ENCODE data around the gene NPIPB2. TPM values are rescaled to one million over a fixed set of nuclear protein-coding genes. Genes with fewer than 3 reads are reported as not detected.
A peak's percentile ranks its signal among the peaks of the same experiment; 100 is the strongest.
"Not testable (repeated sequence)": the region's sequence is repeated elsewhere in the genome, so short reads cannot be mapped to it uniquely, and the experiment has no call there.

Gene NPIPB2
- total RNA-seq (2014; rRNA removed; shearing (Covaris generic)): 1.0 TPM in 1 of 2 replicates, not detected in the other

DNA sequence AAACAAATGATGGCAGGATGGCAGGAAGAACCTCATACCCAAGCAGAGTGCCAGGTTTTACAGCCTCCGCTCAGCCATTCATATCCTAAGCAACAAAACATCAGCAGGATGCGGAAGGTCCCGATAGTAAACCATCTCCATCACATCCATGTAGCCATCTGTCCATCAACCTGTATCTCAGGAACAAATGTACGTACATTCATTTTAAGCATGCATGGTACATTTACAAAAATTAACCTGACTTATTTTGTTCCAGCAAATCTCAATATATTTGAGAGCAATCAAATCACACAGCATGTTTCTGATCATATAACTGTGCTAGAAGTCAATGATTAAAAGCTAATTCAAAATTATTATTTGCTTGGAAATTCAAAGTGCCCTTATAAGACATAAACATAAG, at the start of gene NPIPB2:
TSS of gene NPIPB2 (minus strand) at position 101 of the 400 bp plus-strand sequence. CDS start at position 101, 0 bp downstream.
- DNase-seq (ENCODE audit: low spot score): not testable (repeated sequence)

DNA sequence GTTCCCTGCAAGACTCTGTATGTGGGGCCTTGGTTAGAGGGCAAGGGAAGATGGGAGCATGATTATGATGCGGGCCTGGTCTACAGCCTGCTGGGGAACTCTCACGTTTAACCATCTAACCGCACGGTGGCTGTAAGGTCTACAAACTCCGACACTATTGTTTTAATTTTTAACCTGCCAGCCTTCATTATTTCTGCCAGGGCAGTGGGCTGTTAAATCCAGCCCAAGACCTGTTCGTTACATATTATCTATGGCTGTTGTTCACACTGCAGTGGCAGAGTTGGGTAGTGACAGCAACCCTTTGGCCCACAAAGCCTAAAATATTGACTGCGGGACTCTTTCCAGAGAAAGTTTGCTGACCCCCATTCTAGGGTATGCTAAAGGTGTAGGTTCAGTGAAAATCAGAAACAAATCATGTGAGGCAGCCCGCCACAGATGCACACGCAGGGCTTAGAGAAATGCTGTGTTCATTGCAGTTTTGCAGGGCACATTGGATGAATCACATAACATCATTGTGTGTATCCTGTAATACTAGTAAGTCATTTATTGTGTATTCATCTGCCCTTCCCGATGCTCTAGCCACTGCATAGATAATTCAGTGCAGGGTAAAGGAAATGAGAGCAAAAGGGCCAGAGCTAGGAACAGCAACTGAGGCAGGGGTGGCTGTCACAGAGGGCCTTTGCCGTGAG, 49.0 kb upstream of the NPIPB2 start:
- DNase-seq (ENCODE audit: low spot score): no peak

DNA sequence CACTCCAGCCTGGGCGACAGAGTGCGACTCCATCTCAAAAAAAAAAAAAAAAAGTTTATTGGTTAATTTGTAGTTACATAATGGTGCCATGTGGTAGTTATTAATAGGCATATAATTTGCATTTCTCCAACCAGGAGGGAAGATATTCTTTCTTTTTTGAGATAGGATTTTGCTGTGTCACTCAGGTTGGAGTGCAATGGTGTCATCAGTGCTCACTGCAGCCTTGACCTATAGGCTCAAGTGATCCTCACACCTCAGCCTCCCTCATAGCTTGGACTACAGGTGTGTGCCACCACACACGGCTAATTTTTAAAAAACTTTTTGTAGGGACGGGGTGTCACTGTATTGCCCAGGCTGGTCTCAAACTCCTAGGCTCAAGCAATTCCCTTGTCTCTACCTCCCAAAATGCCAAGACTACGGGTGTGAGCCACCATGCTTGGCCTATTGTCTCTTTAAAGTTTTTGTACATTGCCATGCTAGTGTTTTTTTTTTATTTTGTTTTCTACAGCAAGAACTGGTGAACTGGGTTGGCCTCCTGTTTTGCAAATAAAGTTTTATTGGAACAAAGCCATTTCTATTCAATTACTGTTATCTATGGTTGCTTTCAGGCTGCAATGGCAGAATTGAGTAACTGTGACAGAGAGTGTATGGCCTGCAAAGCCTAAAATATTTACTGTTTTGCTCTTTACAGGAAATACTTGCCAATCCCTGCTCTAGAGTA, 46.6 kb upstream of the NPIPB2 start:
- no peak for DNase-seq (ENCODE audit: low spot score)

DNA sequence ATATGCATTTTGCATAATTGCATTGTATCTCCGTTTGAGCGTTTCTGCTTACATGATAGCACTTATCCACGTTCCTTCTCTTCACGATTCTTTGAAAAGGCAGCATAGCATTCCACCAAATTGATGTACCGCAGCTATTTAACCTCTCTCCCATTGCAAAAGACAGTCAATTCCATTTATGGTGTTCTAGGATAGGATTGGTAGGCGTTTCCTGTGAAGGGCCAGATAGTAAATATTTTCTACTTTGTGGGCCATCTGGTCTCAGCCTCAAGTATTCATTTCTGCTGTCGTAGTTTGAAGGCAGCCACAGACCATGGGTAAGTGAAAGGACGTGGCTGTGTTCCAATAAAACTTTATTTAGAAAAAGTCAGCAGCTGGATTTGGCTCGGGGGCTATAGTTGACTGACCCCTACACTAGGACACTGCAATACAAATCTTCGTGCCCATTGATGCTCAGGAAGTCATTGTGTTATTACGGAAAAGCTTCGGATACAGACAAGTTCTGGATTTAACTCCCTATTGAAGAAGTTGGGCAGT, 44.7 kb upstream of the NPIPB2 start:
- DNase-seq (ENCODE audit: low spot score): no peak

DNA sequence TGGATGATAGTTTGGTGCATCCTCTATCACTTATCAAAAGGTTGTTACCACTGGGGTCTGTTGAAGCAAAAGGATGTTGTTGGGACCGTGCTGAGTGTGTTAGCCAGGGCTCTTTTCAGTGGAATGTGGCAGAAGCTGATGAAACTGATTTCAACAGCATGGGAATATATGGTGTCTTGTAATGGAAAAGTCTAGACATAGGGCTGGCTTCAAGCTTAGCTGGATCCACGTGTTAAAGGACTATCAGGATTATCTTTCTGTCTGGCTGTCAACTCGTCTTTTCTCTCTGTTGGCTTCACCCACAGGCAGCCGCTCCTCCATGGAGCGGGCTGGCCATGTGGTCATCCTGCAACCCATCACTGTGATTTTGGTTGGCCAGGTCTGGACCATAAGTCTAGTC, 43.4 kb upstream of the NPIPB2 start:
- no peak for DNase-seq (ENCODE audit: low spot score)

DNA sequence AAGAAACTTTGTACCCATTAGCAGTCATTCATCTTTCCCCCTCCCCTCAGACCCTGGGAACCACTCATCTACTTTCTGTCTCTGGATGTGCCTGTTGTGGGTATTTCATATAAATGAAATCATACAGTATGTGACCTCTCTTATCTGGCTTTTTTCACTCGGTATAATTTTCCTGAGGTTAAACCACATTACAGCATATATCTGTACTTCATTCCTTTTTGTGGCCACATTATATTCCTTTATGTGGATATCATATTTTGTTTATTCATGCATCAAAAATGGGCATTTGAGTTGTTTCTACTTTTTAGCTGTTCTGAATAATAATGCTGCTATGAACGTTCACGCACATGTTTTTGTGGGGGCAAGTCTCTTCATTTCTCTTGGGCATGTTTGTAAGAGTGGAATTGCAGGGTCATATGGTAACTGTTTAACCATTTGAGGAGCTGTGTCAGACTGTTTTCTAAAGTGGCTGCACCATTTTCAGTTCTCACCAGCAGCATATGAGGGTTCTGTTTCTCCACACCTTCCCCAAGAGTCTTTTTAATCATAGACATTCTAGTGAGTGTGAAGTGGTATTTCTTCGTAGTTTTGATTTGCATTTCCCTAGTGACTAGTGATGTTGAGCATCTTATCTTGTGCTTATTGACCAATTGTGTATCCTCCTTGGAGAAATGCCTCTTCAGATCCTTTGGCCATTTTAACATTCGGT, 38.4 kb upstream of the NPIPB2 start:
- no peak for DNase-seq (ENCODE audit: low spot score)

DNA sequence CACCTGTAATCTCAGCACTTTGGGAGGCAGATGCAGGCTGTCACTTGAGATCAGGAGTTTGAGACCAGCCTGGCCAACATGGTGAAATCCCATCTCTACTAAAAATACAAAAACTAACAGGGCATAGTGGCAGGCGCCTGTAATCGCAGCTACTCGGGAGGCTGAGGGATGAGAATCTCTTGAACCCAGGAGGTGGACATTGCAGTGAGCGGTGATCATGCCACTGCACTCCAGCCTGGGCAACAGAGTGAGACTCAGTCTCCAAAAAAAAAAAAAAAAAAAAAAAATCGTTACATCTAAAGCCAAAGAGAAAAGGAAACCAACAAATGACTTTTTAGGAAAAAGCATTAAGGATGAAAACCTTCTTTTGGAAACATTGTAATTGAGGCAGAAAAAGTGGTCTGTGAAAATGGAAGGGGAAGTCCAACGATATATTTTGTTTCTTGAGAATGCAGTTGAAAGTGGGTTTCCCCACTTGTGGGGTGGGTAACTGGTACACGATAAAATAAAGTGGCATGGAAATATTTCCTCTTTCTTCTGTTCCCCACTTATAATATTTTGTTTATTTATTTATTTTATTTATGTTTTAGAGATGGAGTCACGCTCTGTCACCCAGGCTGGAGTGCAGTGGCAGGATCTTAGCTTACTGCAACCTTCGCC, 37.3 kb upstream of the NPIPB2 start:
- DNase-seq (ENCODE audit: low spot score): no peak

DNA sequence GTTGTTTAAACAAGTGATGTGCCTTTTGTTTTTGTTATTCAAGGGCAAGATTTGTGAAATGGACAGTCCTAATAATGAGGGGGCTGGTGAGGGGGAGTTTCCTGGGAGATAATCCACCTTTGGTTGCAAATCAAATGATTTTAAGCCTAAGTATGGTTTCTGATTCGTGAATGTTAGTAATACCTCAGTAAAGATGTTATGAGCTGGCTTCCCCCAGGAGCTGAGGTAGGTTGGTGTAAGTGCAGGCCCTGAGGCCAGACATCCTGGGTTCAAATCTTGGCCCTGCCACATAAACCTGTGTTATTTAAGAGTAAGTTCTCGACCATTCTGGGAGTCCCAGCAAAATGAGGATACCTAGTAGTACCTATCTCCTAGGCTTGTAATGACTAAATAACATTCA, 36.2 kb upstream of the NPIPB2 start:
- DNase-seq (ENCODE audit: low spot score): no peak

DNA sequence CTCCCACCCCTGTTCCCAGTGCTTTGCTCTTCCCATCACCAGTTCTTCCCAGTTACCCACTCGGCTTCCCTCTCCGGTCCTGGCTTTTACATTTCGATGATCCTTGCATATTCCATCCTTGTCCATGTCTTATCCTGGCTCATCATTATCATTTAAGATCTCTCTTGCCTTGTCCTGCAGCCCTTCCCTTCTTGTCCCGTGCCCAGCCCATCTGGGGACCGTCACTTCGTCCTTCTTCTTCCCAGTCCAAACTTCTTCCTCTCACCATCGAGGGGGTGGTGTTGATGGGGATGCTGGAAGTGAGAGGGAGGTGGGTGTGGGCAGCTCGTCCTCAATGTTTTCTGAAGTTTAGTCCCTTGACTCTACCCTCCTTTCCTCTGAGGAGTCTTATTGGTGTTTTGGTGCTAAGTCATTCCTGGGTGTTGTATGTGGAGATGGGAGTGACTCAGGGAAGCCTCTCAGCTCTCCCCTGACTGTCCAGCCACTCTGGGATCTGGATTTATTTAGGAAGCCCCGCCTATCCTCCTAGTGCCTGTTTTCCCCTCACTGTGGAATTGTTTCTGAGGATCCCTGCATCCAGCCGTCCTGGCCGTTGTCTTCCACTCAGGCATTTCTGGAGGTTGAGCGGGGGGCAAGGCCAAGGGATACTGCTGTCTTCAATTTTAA, 35.7 kb upstream of the NPIPB2 start:
- DNase-seq (ENCODE audit: low spot score): peak; percentile 26

DNA sequence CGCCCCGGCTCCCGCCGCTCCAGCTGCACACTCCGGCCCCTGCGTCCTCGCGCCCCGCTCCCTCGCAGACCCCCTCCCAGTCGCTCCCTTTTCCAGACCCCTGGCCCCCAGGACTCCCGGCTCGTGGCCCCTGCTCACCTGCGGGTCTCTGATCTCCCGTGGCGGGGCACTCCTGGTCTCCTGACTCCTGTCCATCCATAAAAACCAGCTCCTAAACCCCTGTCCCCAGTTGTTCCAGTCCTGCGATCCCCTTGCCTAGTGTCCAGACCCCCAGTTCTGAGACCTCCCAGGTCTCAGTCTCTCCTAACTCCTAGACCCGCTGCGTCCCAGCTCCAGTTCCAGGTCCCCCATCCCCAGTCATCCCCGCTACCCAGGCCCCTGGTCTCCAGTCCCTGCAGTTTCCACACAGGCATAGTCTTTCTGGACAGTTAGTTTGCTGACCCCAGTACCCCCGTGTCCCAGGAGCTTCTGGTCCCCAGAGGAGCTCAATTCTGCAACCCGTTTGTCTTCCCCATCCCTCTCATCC, 35.1 kb upstream of the NPIPB2 start:
- no peak for DNase-seq (ENCODE audit: low spot score)

DNA sequence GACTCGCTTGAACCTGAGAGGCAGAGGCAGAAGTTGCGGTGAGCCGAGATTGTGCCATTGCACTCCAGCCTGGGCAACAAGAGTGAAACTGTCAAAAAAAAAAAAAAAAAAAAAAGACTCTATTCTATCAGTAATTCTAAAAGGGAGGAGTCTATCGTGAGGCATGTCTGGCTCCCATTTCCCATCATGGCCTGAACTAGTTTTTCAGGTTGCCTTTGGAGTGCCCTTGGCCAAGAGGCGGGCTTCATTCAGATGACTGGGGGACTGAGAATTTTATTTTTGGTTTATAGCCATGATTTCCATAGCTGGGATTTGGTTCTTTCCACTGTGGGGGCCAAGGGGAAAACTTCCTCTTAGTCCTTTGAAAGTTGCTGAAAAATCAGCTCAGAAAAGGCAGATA, 31.2 kb upstream of the NPIPB2 start:
- no peak for DNase-seq (ENCODE audit: low spot score)

DNA sequence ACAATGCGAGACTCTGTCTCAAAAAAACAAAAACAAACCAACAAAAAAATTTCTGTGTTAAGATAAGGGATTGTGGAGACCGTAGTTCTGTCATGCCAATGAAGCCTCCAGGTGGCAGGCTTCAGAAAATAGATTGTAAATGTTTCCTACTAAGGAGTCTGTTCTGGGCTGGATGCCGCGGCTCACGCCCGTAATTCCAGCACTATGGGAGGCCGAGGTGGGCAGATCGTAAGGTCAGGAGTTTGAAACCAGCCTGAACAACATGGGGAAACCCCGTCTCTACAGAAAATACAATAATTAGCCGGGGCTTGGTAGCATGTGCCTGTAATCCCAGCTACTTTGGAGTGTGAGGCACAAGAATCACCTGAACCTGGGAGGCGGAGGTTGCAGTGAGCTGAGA, 30.3 kb upstream of the NPIPB2 start:
- DNase-seq (ENCODE audit: low spot score): no peak

DNA sequence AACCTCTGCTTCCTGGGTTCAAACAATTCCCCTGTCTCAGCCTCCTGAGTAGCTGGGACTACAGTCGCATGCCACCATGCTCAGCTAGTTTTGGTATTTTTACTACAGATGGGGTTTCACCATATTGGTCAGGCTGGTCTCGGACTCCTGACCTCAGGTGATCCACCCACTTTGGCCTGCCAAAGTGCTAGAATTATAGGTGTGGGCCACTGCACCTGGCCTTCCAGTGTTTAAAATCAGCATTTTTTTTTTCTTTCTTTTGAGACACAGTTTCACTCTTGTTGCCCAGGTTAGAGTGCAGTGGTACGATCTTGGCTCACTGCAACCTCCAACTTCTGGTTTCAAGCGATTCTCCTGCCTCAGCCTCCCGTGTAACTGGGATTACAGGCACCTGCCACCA, 28.4 kb upstream of the NPIPB2 start:
- not testable (repeated sequence) for DNase-seq (ENCODE audit: low spot score)

DNA sequence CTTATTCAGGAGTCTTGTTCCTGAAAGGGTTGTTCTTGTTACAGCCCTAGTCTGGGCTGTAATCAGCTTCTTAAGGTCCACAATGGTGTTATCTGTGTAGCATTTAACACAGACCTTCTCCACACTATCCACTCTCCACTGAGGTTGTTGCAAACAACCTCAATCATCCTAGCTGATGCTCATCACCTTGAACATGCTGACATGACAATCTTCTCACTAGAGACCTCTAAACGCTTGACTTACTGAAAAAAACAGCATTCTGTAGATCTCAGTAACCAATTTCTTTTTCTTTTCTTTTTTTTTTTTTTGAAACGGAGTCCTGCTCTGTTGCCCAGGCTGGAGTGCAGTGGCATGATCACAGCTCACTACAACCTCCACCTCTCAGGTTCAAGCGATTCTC, 26.7 kb upstream of the NPIPB2 start:
- DNase-seq (ENCODE audit: low spot score): no peak

DNA sequence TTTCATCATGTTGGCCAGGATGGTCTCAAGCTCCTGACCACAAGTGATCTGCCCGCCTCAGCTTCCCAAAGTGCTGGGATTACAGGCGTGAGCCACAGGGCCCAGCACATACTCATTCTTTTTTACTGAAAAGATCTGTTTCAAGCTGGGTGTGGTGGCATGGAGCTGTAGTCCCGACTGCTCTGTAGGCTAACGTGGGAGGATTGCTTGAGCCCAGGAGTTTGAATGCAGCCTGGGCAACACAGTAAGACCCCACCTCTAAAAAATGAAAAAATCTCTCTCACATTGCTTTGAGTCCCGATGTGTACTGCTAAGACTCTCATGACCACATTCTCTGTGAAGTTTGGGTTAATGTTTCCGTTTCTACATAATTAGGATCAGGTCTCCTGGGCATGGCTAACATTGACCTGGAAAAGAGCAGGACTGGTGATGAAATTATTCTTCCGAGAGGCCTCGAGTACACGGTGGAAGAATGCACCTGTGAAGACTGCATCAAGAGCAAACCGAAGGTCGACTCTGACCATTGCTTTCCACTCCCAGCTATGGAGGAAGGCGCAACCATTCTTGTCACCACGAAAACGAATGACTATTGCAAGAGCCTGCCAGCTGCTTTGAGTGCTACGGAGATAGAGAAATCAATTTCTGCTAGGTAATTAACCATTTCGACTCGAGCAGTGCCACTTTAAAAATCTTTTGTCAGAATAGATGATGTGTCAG, 25.5 kb upstream of the NPIPB2 start:
- no peak for DNase-seq (ENCODE audit: low spot score)

DNA sequence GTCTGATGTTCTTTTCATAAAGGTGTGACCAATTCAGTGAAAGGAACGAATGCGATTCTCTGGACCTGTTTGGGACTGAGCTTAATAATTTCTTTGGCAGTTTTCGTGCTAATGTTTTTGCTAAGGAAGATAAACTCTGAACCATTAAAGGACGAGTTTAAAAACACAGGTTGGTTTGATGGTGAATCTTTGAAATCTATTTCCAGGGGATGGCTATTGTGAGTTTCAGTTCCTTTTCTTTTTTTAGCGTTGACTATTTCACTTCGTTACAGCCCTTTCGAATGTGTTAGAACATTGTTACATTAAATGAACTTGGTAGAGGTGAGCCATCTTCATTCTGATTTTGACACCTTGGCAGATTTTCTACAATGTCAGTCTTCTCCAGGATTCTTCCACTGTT, 24.3 kb upstream of the NPIPB2 start:
- no peak for DNase-seq (ENCODE audit: low spot score)

DNA sequence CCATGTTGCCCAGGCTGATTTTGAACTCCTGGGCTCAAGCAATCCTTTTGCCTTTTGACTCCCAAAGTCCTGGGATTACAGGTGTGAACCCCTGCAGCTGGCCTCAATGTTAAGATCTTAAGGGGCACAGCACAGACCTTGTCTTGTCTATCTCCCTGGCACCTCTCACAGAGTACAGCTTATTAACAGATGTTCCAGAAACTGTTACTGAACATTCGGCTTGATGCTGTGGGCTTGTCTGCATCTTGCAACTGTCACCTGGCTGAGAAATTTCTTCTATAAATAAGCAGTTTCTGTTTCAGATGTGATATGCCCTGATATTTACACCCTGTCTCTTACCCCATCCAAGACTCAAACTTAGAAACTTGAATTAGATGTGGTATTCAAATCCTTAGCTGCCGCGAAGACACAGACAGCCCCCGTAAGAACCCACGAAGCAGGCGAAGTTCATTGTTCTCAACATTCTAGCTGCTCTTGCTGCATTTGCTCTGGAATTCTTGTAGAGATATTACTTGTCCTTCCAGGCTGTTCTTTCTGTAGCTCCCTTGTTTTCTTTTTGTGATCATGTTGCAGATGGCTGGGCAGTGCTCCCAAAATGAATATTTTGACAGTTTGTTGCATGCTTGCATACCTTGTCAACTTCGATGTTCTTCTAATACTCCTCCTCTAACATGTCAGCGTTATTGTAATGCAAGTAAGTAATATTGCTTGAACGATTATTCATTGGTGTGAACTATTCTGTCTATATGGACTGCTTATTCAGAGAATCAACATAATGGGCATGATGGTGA, 23.1 kb upstream of the NPIPB2 start, which contains the start of gene TNFRSF17:
TSS of gene TNFRSF17 (plus strand) at position 450 of the 791 bp plus-strand sequence. CDS start at position 565, 115 bp downstream.
- no peak for DNase-seq (ENCODE audit: low spot score)

DNA sequence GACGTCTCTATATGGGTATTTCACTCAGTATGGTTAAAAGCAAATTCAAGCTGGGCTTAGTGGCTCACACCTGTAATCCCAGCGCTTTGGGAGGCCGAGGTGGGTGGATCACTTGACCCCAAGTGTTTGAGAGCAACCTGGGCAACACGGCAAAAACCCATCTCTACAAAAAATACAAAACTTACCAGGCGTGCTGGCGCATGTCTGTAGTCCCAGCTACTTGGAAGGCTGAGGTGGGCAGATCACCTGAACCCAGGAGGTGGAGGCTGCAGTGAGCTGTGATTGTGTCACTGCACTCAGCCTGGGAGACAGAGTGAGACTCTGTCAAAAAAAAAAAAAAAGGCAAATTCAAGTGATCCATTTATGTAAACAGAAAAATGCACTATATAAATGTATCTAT, 21.9 kb upstream of the NPIPB2 start:
- no peak for DNase-seq (ENCODE audit: low spot score)

DNA sequence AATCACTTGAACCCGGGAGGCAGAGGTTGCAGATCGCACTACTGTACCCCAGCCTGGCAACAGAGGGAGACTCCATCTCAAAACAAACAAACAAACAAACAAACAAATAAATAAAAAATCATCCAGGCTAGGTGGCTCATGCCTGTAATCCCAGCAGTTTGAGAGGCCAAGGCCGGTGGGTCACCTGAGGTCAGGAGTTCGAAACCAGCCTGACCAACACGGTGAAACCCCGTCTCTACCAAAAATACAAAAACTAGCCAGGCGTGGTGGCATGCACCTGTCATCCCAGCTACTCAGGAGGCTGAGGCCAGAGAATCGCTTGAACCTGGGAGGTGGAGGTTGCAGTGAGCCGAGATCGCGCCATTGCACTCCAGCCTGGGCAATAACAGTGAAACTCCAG, 21.1 kb upstream of the NPIPB2 start:
- DNase-seq (ENCODE audit: low spot score): not testable (repeated sequence)
